GM12865 (cell line): ENCODE results near the gene FAM110A.
"Not testable (repeated sequence)": the region's sequence is repeated elsewhere in the genome, so short reads cannot be mapped to it uniquely, and the experiment has no call there.

Experiments used
- DNase-seq: peaks from one replicate; pipeline ENCODE4 v3.0.0; 2010; ENCODE audit warnings: low read depth
- H3K4me3 ChIP-seq: 2 replicates; pipeline ENCODE4 v1.5.1; 2011; ENCODE audit warnings: mild to moderate bottlenecking, low read depth, low read length, control low read depth
- CTCF ChIP-seq: IDR thresholded peaks from 2 replicates; pipeline ENCODE4 v1.5.1; 2011; ENCODE audit warnings: low read length, control low read depth, low read depth, inconsistent platforms; ENCODE audit not compliant: insufficient read depth; ENCODE audit errors: missing control alignments

The FAM110A gene

GRCh38 chr20:833450-834150, at the start of gene FAM110A:
Gene FAM110A, plus strand, starts transcription at chr20:833715. Its CDS starts 11,090 bp downstream, at chr20:844805.
- peak; percentile 97 for DNase-seq
- no peak for TF ChIP-seq CTCF
- H3K4me3 ChIP-seq = peak within 1 kb of the TSS; percentile 96

- TF ChIP-seq CTCF = no peak
- H3K4me3 ChIP-seq = no peak overlapping the region
- DNase-seq = no peak
Observed at GRCh38 chr20:787825-788224, 45.7 kb upstream of the FAM110A start.

GRCh38 chr20:791056-791455, 42.5 kb upstream of the FAM110A start:
- DNase-seq = no peak
- H3K4me3 ChIP-seq = no peak overlapping the region
- no peak for TF ChIP-seq CTCF

- H3K4me3 ChIP-seq = no peak overlapping the region
- no peak for TF ChIP-seq CTCF
- DNase-seq = no peak
Observed at GRCh38 chr20:792248-792647, 41.3 kb upstream of the FAM110A start.

- no peak overlapping the region for H3K4me3 ChIP-seq
- DNase-seq = no peak
- no peak for TF ChIP-seq CTCF
Observed at GRCh38 chr20:796921-797320, 36.6 kb upstream of the FAM110A start.

GRCh38 chr20:798746-799145, 34.8 kb upstream of the FAM110A start:
- H3K4me3 ChIP-seq, DNase-seq: not testable (repeated sequence)

GRCh38 chr20:800026-800425, 33.5 kb upstream of the FAM110A start:
- H3K4me3 ChIP-seq, DNase-seq: not testable (repeated sequence)

- DNase-seq = no peak
- no peak for TF ChIP-seq CTCF
- H3K4me3 ChIP-seq = no peak overlapping the region
Observed at GRCh38 chr20:801678-802077, 31.8 kb upstream of the FAM110A start.
